HL-60 (cell line): ENCODE results near the gene EXOG.

Source experiments
- DNase-seq, 2 experiments: peaks; one replicate each; pipeline ENCODE4 v3.0.0-alpha.2; 2010 to 2020; ENCODE audit warnings: low read depth in 1 of 2, low spot score in 1 of 2
- H3K27ac ChIP-seq: fragments of 250-450 bp; sonication (Bioruptor Pico); replicated peaks from 2 replicates; pipeline ENCODE4 v1.5.1; 2020; ENCODE audit warnings: mild to moderate bottlenecking, moderate library complexity
- H3K27me3 ChIP-seq: fragments of 250-450 bp; sonication (Bioruptor Pico); 2 replicates; pipeline ENCODE4 v1.5.1; 2021; ENCODE audit warnings: mild to moderate bottlenecking, moderate library complexity; ENCODE audit not compliant: insufficient read depth, poor library complexity, severe bottlenecking
- H3K4me3 ChIP-seq: replicated peaks from 2 replicates; pipeline ENCODE4 v1.5.1; 2011; ENCODE audit warnings: mild to moderate bottlenecking, control low read depth, low read length; ENCODE audit not compliant: insufficient read depth
- GABPA ChIP-seq: IDR thresholded peaks from 2 replicates; pipeline ENCODE4 v1.6.1; 2012; ENCODE audit warnings: low read depth
- POLR2AphosphoS5 ChIP-seq: IDR thresholded peaks from 2 replicates; pipeline ENCODE4 v1.6.1; 2012; ENCODE audit warnings: low read depth
- REST ChIP-seq: IDR thresholded peaks from 2 replicates; pipeline ENCODE4 v1.6.1; 2012; ENCODE audit warnings: low read depth; ENCODE audit not compliant: insufficient replicate concordance
- SPI1 ChIP-seq: IDR thresholded peaks from 2 replicates; pipeline ENCODE4 v1.6.1; 2012; ENCODE audit warnings: low read depth, mild to moderate bottlenecking, borderline replicate concordance
- TF ChIP-seq, protein P1 (sequence below): IDR thresholded peaks from one replicate; pipeline ENCODE4 v1.5.1; 2011; ENCODE audit warnings: low read length, control low read depth, inconsistent platforms; ENCODE audit not compliant: insufficient read depth

EXOG gene

DNA sequence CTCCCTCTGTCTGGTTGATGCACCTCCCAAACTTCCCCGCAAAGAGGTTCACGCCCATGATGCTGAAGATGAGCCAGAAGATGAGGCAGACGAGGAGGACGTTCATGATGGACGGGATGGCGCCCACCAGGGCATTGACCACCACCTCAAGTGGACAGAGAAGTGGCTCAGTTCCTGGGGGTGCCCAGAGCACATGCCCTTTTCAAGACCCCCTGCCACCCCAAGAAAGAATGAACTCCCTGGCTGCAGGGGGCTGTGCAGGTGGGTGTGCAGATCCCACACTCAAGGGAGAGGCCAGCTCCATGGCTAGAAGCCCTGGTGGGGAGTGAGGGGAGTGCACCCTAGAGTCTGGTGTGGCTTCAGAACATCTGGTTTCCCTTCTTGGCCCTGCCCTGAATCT is 64.1 kb downstream of the EXOG start:
- H3K27me3 ChIP-seq, result no peaks in the 10 kb centered on the region
- H3K27ac ChIP-seq, result no peak overlapping the region
- H3K4me3 ChIP-seq, result no peak overlapping the region
- DNase-seq, result no peak
- TF ChIP-seq, protein P1, sequence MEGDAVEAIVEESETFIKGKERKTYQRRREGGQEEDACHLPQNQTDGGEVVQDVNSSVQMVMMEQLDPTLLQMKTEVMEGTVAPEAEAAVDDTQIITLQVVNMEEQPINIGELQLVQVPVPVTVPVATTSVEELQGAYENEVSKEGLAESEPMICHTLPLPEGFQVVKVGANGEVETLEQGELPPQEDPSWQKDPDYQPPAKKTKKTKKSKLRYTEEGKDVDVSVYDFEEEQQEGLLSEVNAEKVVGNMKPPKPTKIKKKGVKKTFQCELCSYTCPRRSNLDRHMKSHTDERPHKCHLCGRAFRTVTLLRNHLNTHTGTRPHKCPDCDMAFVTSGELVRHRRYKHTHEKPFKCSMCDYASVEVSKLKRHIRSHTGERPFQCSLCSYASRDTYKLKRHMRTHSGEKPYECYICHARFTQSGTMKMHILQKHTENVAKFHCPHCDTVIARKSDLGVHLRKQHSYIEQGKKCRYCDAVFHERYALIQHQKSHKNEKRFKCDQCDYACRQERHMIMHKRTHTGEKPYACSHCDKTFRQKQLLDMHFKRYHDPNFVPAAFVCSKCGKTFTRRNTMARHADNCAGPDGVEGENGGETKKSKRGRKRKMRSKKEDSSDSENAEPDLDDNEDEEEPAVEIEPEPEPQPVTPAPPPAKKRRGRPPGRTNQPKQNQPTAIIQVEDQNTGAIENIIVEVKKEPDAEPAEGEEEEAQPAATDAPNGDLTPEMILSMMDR, result no peak
- TF ChIP-seq REST (no peak), POLR2AphosphoS5 (no peak), GABPA (no peak), SPI1 (no peak)

- no peak overlapping the region for H3K27ac ChIP-seq
- no peak for DNase-seq
- H3K4me3 ChIP-seq, result no peak overlapping the region
- no peak for TF ChIP-seq GABPA
- no peak for TF ChIP-seq REST
- no peaks in the 10 kb centered on the region for H3K27me3 ChIP-seq
These were observed 65.0 kb downstream of the EXOG start for GRCh38 chr3:38560996-38561717.

- no peak for TF ChIP-seq REST
- TF ChIP-seq POLR2AphosphoS5, result no peak
- TF ChIP-seq, protein P1, result no peak
- TF ChIP-seq GABPA, result no peak
- TF ChIP-seq SPI1, result no peak
- no peak overlapping the region for H3K27ac ChIP-seq
- H3K4me3 ChIP-seq, result no peak overlapping the region
- no peaks in the 10 kb centered on the region for H3K27me3 ChIP-seq
- no peak for DNase-seq
These were observed 65.8 kb downstream of the EXOG start for GRCh38 chr3:38561746-38562466.
